Measurements from ENCODE around the gene CPD.

DNA sequence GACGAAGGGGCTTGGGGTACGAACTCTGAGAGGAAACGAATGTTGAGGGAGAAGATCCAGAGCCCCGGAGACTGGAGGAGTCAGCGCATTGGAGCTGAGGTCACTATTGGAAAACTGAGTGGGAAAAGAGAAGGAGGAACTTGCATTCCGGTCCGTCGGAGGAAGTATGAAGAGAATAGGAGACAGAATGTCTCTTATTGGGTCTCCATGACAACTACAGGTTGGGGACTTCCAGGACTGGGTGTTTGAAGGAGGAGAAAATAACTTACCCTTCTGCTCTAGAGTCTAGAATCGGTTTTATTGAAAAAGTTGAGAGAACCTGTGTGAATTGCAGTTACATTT lies 99.0 kb downstream of the CPD start:
- TF ChIP-seq, protein P1, sequence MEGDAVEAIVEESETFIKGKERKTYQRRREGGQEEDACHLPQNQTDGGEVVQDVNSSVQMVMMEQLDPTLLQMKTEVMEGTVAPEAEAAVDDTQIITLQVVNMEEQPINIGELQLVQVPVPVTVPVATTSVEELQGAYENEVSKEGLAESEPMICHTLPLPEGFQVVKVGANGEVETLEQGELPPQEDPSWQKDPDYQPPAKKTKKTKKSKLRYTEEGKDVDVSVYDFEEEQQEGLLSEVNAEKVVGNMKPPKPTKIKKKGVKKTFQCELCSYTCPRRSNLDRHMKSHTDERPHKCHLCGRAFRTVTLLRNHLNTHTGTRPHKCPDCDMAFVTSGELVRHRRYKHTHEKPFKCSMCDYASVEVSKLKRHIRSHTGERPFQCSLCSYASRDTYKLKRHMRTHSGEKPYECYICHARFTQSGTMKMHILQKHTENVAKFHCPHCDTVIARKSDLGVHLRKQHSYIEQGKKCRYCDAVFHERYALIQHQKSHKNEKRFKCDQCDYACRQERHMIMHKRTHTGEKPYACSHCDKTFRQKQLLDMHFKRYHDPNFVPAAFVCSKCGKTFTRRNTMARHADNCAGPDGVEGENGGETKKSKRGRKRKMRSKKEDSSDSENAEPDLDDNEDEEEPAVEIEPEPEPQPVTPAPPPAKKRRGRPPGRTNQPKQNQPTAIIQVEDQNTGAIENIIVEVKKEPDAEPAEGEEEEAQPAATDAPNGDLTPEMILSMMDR (IDR thresholded peaks at IDR 0.05; ENCODE audit: insufficient read depth, low read length, poor library complexity, severe bottlenecking), result no peak
- TF ChIP-seq EZH2phosphoT487 (conservative IDR thresholded peaks at IDR 0.05; ENCODE audit: low read length), result no peak
